Chondrocyte (in vitro differentiated cells): ENCODE data around the gene CACNA1C. TPM values are rescaled to one million over a fixed set of nuclear protein-coding genes. Genes with fewer than 3 reads are reported as not detected.

Experiments used
- DNase-seq: peaks from one replicate; pipeline ENCODE4 v3.0.0; 2021; ENCODE audit warnings: mixed read lengths, low spot score
- H3K27ac Mint-ChIP-seq: one replicate; pipeline ENCODE4 v1.8.0; 2021; ENCODE audit warnings: mild to moderate bottlenecking, moderate library complexity, mixed read lengths; ENCODE audit not compliant: unreplicated experiment
- H3K27me3 Mint-ChIP-seq: 2 replicates; pipeline ENCODE4 v1.8.0; 2021; ENCODE audit warnings: low read depth, mixed read lengths
- H3K36me3 Mint-ChIP-seq: 2 replicates; pipeline ENCODE4 v1.8.0; 2021; ENCODE audit warnings: low read depth, mixed read lengths
- H3K4me1 Mint-ChIP-seq: 2 replicates; pipeline ENCODE4 v1.8.0; 2021; ENCODE audit warnings: low read depth, mild to moderate bottlenecking, mixed read lengths
- H3K4me3 Mint-ChIP-seq: one replicate; pipeline ENCODE4 v1.8.0; 2021; ENCODE audit warnings: mild to moderate bottlenecking, moderate library complexity, mixed read lengths; ENCODE audit not compliant: unreplicated experiment
- H3K9me3 Mint-ChIP-seq: 2 replicates; pipeline ENCODE4 v1.8.0; 2021; ENCODE audit warnings: low read depth, mixed read lengths
- CTCF ChIP-seq: fragments of 200-600 bp; sonication (generic); IDR thresholded peaks from 2 replicates; pipeline ENCODE4 v1.5.0; 2021; ENCODE audit warnings: antibody characterized with exemption, mild to moderate bottlenecking, moderate library complexity
- total RNA-seq: library from RNA; stranded (reverse); gene quantifications from 3 replicates; pipeline ENCODE4 v1.2.1, GENCODE V29; 2021

Gene CACNA1C
- total RNA-seq, 1 donor from 2014 or later = 27.0 TPM

- Mint-ChIP-seq H3K4me1 (no peaks in the 10 kb centered on the region), H3K4me3 (no peak overlapping the region), H3K9me3 (no peaks in the 10 kb centered on the region), H3K27me3 (peaks cover 3% of the 10 kb centered on the region), H3K36me3 (peaks cover 19% of the 10 kb centered on the region), H3K27ac (no peak overlapping the region)
- DNase-seq = no peak
- no peak for TF ChIP-seq CTCF
Observed at GRCh38 chr12:2539938-2540337, 487.2 kb downstream of the CACNA1C start.

GRCh38 chr12:2540535-2540941 is 487.8 kb downstream of the CACNA1C start:
- no peaks in the 10 kb centered on the region for H3K4me1 Mint-ChIP-seq
- no peak for DNase-seq
- H3K36me3 Mint-ChIP-seq = peaks cover 19% of the 10 kb centered on the region
- H3K27ac Mint-ChIP-seq = no peak overlapping the region
- H3K4me3 Mint-ChIP-seq = no peak overlapping the region
- H3K27me3 Mint-ChIP-seq = peaks cover 3% of the 10 kb centered on the region
- no peak for TF ChIP-seq CTCF
- no peaks in the 10 kb centered on the region for H3K9me3 Mint-ChIP-seq

- no peak for TF ChIP-seq CTCF
- H3K4me1 Mint-ChIP-seq = no peaks in the 10 kb centered on the region
- peaks cover 3% of the 10 kb centered on the region for H3K27me3 Mint-ChIP-seq
- DNase-seq = no peak
- no peak overlapping the region for H3K27ac Mint-ChIP-seq
- H3K36me3 Mint-ChIP-seq = peaks cover 19% of the 10 kb centered on the region
- H3K4me3 Mint-ChIP-seq = no peak overlapping the region
- no peaks in the 10 kb centered on the region for H3K9me3 Mint-ChIP-seq
Observed at GRCh38 chr12:2541631-2542204, 488.9 kb downstream of the CACNA1C start.

GRCh38 chr12:2543801-2544200 is 491.0 kb downstream of the CACNA1C start:
- no peak overlapping the region for H3K4me3 Mint-ChIP-seq
- H3K27ac Mint-ChIP-seq = no peak overlapping the region
- no peak for DNase-seq
- no peak for TF ChIP-seq CTCF
- no peaks in the 10 kb centered on the region for H3K9me3 Mint-ChIP-seq
- H3K27me3 Mint-ChIP-seq = no peaks in the 10 kb centered on the region
- no peaks in the 10 kb centered on the region for H3K4me1 Mint-ChIP-seq
- H3K36me3 Mint-ChIP-seq = peaks cover 14% of the 10 kb centered on the region

DNA sequence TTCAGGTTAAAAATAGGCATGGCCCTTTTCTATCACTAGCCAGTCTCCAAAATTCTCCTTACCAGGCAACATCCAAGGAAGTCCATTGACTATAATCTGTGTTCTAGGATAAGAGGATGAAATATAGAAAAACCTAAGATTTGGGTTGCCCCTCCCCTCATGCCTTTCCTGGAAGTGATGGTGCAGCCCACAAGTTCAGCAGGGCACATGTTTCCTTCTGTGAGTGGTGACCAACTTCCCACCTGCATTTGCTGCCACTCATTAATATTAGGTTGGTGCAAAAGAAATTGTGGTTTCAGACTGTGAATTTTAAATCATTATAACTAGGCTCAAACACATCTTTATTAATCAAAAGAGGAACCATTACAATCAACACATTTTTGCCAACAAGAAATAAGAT is 491.4 kb downstream of the CACNA1C start:
- no peaks in the 10 kb centered on the region for H3K4me1 Mint-ChIP-seq
- TF ChIP-seq CTCF = no peak
- H3K36me3 Mint-ChIP-seq = peaks cover 14% of the 10 kb centered on the region
- no peak overlapping the region for H3K27ac Mint-ChIP-seq
- no peaks in the 10 kb centered on the region for H3K27me3 Mint-ChIP-seq
- no peak for DNase-seq
- H3K9me3 Mint-ChIP-seq = no peaks in the 10 kb centered on the region
- H3K4me3 Mint-ChIP-seq = no peak overlapping the region
